Activated CD8-positive, alpha-beta memory T cell treated with anti-CD3 and anti-CD28 coated beads for 36 hours (primary cell): ENCODE results near the gene RBSN. TPM values are rescaled to one million over a fixed set of nuclear protein-coding genes. Genes with fewer than 3 reads are reported as not detected.

Source experiments
- CTCF ChIA-PET: fragments of 350-600 bp; sonication (Branson Sonifier 250); formaldehyde crosslinking; loops from one replicate; lab custom pipeline; 2021; ENCODE audit warnings: antibody characterized with exemption; lab: Charles Lee
- POLR2A ChIA-PET: fragments of 350-600 bp; sonication (Branson Sonifier 250); formaldehyde crosslinking; loops from one replicate; lab custom pipeline; 2021; ENCODE audit warnings: antibody characterized with exemption; lab: Charles Lee
- total RNA-seq, 2 experiments: library from RNA; stranded (reverse); gene quantifications; one replicate each; pipeline ENCODE4 v1.2.3, GENCODE V29; 2021

RBSN gene
- total RNA-seq, 2 experiments from 2014 or later = 9.6 to 10.0 TPM

- CTCF ChIA-PET = no interaction called here
- POLR2A ChIA-PET = interaction anchor here (1.0 kb wide), 1 partner anchor 8 kb away, joined by 3 read pairs; no protein-coding TSS in a partner anchor
Observed at GRCh38 chr3:15044326-15044725, 54.6 kb downstream of the RBSN start.

GRCh38 chr3:15043408-15044171, 55.4 kb downstream of the RBSN start:
- ChIA-PET POLR2A (interaction anchor here (1.0 kb wide), 1 partner anchor 9 kb away, joined by 3 read pairs; no protein-coding TSS in a partner anchor), CTCF (no interaction called here)

GRCh38 chr3:15042936-15043335, 56.0 kb downstream of the RBSN start:
- POLR2A ChIA-PET = no interaction called here
- CTCF ChIA-PET = no interaction called here

GRCh38 chr3:15041950-15042349, 57.0 kb downstream of the RBSN start:
- ChIA-PET POLR2A (no interaction called here), CTCF (interaction anchor here (1.0 kb wide), 1 partner anchor 10 kb away, joined by 3 read pairs; no protein-coding TSS in a partner anchor)

GRCh38 chr3:15040844-15041243, 58.1 kb downstream of the RBSN start:
- POLR2A ChIA-PET = no interaction called here

GRCh38 chr3:15038306-15038705, 60.6 kb downstream of the RBSN start:
- CTCF ChIA-PET = interaction anchor here (1.2 kb wide), 1 partner anchor 12 kb away, joined by 3 read pairs; no protein-coding TSS in a partner anchor
- POLR2A ChIA-PET = no interaction called here

More at GRCh38 chr3:15040844-15041243, 58.1 kb downstream of the RBSN start:
- CTCF ChIA-PET = no interaction called here

GRCh38 chr3:15033103-15033502, 65.8 kb downstream of the RBSN start:
- POLR2A ChIA-PET = no interaction called here

GRCh38 chr3:15032650-15033049, 66.3 kb downstream of the RBSN start:
- ChIA-PET POLR2A (no interaction called here), CTCF (interaction anchor here (0.6 to 1.2 kb wide), 2 partner anchors 9 to 26 kb away, joined by 3 to 4 read pairs; no protein-coding TSS in a partner anchor)

More at GRCh38 chr3:15033103-15033502, 65.8 kb downstream of the RBSN start:
- CTCF ChIA-PET = interaction anchor here (0.6 to 1.2 kb wide), 2 partner anchors 9 to 339 kb away, joined by 3 to 4 read pairs; no protein-coding TSS in a partner anchor

GRCh38 chr3:15029625-15030024, 69.3 kb downstream of the RBSN start:
- ChIA-PET POLR2A (no interaction called here), CTCF (no interaction called here)

GRCh38 chr3:15023719-15024118, 75.2 kb downstream of the RBSN start:
- ChIA-PET POLR2A (no interaction called here), CTCF (no interaction called here)

GRCh38 chr3:15023249-15023648, 75.7 kb downstream of the RBSN start:
- CTCF ChIA-PET = interaction anchor here (1.2 kb wide), 1 partner anchor 86 kb away, joined by 3 read pairs; no protein-coding TSS in a partner anchor
- POLR2A ChIA-PET = no interaction called here

Other genes with a start within 250 kb of the RBSN start
- gene NR2C2, start 151.6 kb downstream of the RBSN start, total RNA-seq = 10 to 100 TPM; 44.3 to 45.2 TPM
- 10 to 100 TPM; 90.5 to 90.8 TPM for gene MRPS25, start 33.8 kb downstream of the RBSN start, total RNA-seq
- 10 to 100 TPM; 23.9 to 27.7 TPM for gene CAPN7, start 107.1 kb upstream of the RBSN start, total RNA-seq
- gene SH3BP5, start 233.4 kb upstream of the RBSN start, total RNA-seq = 1 to 10 TPM; 8.5 to 8.6 TPM